K562 (cell line): ENCODE measurements around the gene UBR3. TPM values are rescaled to one million over a fixed set of nuclear protein-coding genes. Genes with fewer than 3 reads are reported as not detected.

ENCODE experiments used
- ATF3 ChIP-seq, 2 experiments: fragments of 450-650 bp in 1 of 2; sonication (generic) in 1 of 2; formaldehyde crosslinking in 1 of 2; IDR thresholded peaks in 1 of 2; conservative IDR thresholded peaks in 1 of 2; 2 replicates each; pipeline versions ENCODE4 v1.6.1 to v1.8.1; 2016 to 2023; ENCODE audit warnings: mild to moderate bottlenecking in 2 of 2, moderate library complexity in 2 of 2, inconsistent platforms in 1 of 2, missing genetic modification reagents in 1 of 2
- ATF6 ChIP-seq: sonication (generic); formaldehyde crosslinking; IDR thresholded peaks from 2 replicates; pipeline ENCODE4 v1.4.0; 2020; ENCODE audit warnings: mild to moderate bottlenecking, missing genetic modification reagents
- CBFB ChIP-seq: sonication (generic); formaldehyde crosslinking; IDR thresholded peaks from 2 replicates; pipeline ENCODE4 v1.4.0; 2020; ENCODE audit warnings: mild to moderate bottlenecking, missing genetic modification reagents
- CBX8 ChIP-seq: fragments of 200-600 bp; sonication (generic); IDR thresholded peaks from 2 replicates; pipeline ENCODE4 v1.6.1; 2012; ENCODE audit warnings: borderline replicate concordance, mixed run types, low read depth, mild to moderate bottlenecking, moderate library complexity, mixed read lengths, low read length, control low read depth, inconsistent platforms; ENCODE audit not compliant: poor library complexity, severe bottlenecking; ENCODE audit errors: extremely low read depth
- CREB3 ChIP-seq: fragments of 450-650 bp; conservative IDR thresholded peaks from 2 replicates; pipeline ENCODE4 v1.6.1; 2016; ENCODE audit warnings: missing genetic modification characterization, low read depth, mild to moderate bottlenecking, missing compliant biosample characterization, moderate library complexity
- ESRRB ChIP-seq: fragments of 250-450 bp; sonication (Bioruptor Pico); IDR thresholded peaks from 2 replicates; pipeline ENCODE4 v1.5.0; 2020; ENCODE audit warnings: mild to moderate bottlenecking, moderate library complexity, borderline replicate concordance
- EWSR1 ChIP-seq: fragments of 450-650 bp; IDR thresholded peaks from 2 replicates; pipeline ENCODE4 v1.6.1; 2018; ENCODE audit warnings: borderline replicate concordance, mild to moderate bottlenecking, low read depth, moderate library complexity; ENCODE audit not compliant: partially characterized antibody
- FOS ChIP-seq: IDR thresholded peaks from 3 replicates; pipeline ENCODE4 v1.6.1; 2011; ENCODE audit not compliant: insufficient read length; ENCODE audit errors: extremely low read depth
- GABPB2 ChIP-seq: fragments of 250-450 bp; sonication (Bioruptor Pico); conservative IDR thresholded peaks from 2 replicates; pipeline ENCODE4 v1.5.1; 2021; ENCODE audit warnings: mild to moderate bottlenecking
- GTF2E2 ChIP-seq: fragments of 200-800 bp; sonication (Bioruptor generic); IDR thresholded peaks from 2 replicates; pipeline ENCODE4 v1.6.1; 2016; ENCODE audit warnings: missing genetic modification characterization, missing compliant biosample characterization
- HDAC1 ChIP-seq, 2 experiments: fragments of 450-650 bp; IDR thresholded peaks; 2 replicates each; pipeline ENCODE4 v1.6.1; 2016 to 2017; ENCODE audit warnings: inconsistent platforms in 1 of 2, mild to moderate bottlenecking in 1 of 2, moderate library complexity in 1 of 2
- PHF8 ChIP-seq: fragments of 200-600 bp; sonication (generic); IDR thresholded peaks from 2 replicates; pipeline ENCODE4 v1.6.1; 2012; ENCODE audit warnings: mixed run types, mild to moderate bottlenecking, inconsistent platforms, low read length, moderate library complexity, borderline replicate concordance
- RCOR1 ChIP-seq, 2 experiments: IDR thresholded peaks; 2 replicates each; pipeline ENCODE4 v1.6.1; 2012; ENCODE audit warnings: low read depth in 2 of 2, low read length in 2 of 2, borderline replicate concordance in 1 of 2, improper control_type of control experiment in 1 of 2
- TGIF2 ChIP-seq: sonication (generic); formaldehyde crosslinking; IDR thresholded peaks from 2 replicates; pipeline ENCODE4 v1.8.1; 2022; ENCODE audit warnings: mild to moderate bottlenecking, missing genetic modification reagents, moderate library complexity
- polyA plus RNA-seq, 8 experiments: library from polyadenylated mRNA; depleted of rRNA in 4 of 8; stranded (reverse) in 5 of 8; unstranded in 3 of 8; fragments of >200 nt; fragmentation: Nextera tagmentation in 2 of 8; fragmentation: Illumina TruSeq in 1 of 8; extraction: Ambion mirVana in 2 of 8; extraction: Trizol in 1 of 8; gene quantifications; 2 replicates each; pipeline versions ENCODE4 v1.2.1 to v1.2.3, GENCODE V29; 2011 to 2014; ENCODE audit warnings: inconsistent platforms in 1 of 8, missing spikeins in 1 of 8
- total RNA-seq, 7 experiments: library from RNA; depleted of rRNA in 6 of 7; stranded (reverse); fragments of >200 nt in 6 of 7; fragmentation: Illumina TruSeq in 2 of 7; extraction: Trizol in 2 of 7; gene quantifications; 2 replicates each; pipeline versions ENCODE4 v1.2.1 to v1.2.3, GENCODE V29; 2011 to 2021; ENCODE audit warnings: low replicate concordance in 1 of 7
- TF ChIP-seq, protein P1 (sequence below): sonication (generic); formaldehyde crosslinking; IDR thresholded peaks from 2 replicates; pipeline ENCODE4 v1.8.0; 2022; ENCODE audit warnings: missing genetic modification reagents, mild to moderate bottlenecking, moderate library complexity, borderline replicate concordance
- TF ChIP-seq, protein P2 (sequence below): fragments of 450-650 bp; IDR thresholded peaks from 2 replicates; pipeline ENCODE4 v1.7.1; 2018; ENCODE audit warnings: mild to moderate bottlenecking, low read depth; ENCODE audit not compliant: partially characterized antibody

The UBR3 gene
- total and polyA plus RNA-seq, 9 of the 15 experiments (the other 6 are each of a cell fraction or from before 2014, with no cell fraction given) = 14.4 to 63.5 (median 40.4) TPM

GRCh38 chr2:169824373-169825333, 2.6 kb upstream of the UBR3 start, which contains the start of gene METTL5 (continued):
- TF ChIP-seq RCOR1 (IDR thresholded peaks at IDR 0.05; ENCODE audit: borderline replicate concordance in 1 of 2, low read depth in 2 of 2, low read length in 2 of 2) = peak; percentile 66 to 91; a peak in 3 of 4 replicates
- TF ChIP-seq, protein P1, sequence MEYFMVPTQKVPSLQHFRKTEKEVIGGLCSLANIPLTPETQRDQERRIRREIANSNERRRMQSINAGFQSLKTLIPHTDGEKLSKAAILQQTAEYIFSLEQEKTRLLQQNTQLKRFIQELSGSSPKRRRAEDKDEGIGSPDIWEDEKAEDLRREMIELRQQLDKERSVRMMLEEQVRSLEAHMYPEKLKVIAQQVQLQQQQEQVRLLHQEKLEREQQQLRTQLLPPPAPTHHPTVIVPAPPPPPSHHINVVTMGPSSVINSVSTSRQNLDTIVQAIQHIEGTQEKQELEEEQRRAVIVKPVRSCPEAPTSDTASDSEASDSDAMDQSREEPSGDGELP (CRISPR knock-in tag) = peak; percentile 89
- peak in 1 of 2 experiments; percentile 76; a peak in 2 of 4 replicates for TF ChIP-seq HDAC1 (IDR thresholded peaks at IDR 0.05)
- no peak for TF ChIP-seq ATF3 (IDR thresholded peaks at IDR 0.05)
- no peak for TF ChIP-seq ATF3 (CRISPR knock-in tag; conservative IDR thresholded peaks at IDR 0.05)
- TF ChIP-seq, protein P2, sequence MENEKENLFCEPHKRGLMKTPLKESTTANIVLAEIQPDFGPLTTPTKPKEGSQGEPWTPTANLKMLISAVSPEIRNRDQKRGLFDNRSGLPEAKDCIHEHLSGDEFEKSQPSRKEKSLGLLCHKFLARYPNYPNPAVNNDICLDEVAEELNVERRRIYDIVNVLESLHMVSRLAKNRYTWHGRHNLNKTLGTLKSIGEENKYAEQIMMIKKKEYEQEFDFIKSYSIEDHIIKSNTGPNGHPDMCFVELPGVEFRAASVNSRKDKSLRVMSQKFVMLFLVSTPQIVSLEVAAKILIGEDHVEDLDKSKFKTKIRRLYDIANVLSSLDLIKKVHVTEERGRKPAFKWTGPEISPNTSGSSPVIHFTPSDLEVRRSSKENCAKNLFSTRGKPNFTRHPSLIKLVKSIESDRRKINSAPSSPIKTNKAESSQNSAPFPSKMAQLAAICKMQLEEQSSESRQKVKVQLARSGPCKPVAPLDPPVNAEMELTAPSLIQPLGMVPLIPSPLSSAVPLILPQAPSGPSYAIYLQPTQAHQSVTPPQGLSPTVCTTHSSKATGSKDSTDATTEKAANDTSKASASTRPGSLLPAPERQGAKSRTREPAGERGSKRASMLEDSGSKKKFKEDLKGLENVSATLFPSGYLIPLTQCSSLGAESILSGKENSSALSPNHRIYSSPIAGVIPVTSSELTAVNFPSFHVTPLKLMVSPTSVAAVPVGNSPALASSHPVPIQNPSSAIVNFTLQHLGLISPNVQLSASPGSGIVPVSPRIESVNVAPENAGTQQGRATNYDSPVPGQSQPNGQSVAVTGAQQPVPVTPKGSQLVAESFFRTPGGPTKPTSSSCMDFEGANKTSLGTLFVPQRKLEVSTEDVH = no peak
- peak; percentile 56; the same call in 1 of the 2 replicates for TF ChIP-seq CREB3
- TF ChIP-seq GABPB2 (CRISPR knock-in tag) = no peak
- TF ChIP-seq EWSR1 = no peak
- no peak for TF ChIP-seq CBX8
- TF ChIP-seq ESRRB (CRISPR knock-in tag) = no peak
- TF ChIP-seq FOS = no peak
- TF ChIP-seq CBFB (CRISPR knock-in tag) = no peak
- TF ChIP-seq TGIF2 (CRISPR knock-in tag) = peak; percentile 61; the same call in 1 of the 2 replicates
- TF ChIP-seq GTF2E2 (tag) = 0 out of 2 replicates have a peak, but pooled peaks have one; percentile 72
- TF ChIP-seq PHF8 = peak; percentile 96
- peak; percentile 19 for TF ChIP-seq ATF6 (CRISPR knock-in tag)
